HFFc6 (cell line): ENCODE data around the gene TCEA2. TPM values are rescaled to one million over a fixed set of nuclear protein-coding genes. Genes with fewer than 3 reads are reported as not detected.
A peak's percentile ranks its signal among the peaks of the same experiment; 100 is the strongest.

Experiments
- DNase-seq: peaks from one replicate; pipeline ENCODE4 v3.0.0-alpha.2; 2018
- H3K27ac Mint-ChIP-seq: 2 replicates; pipeline ENCODE4 v1.8.0; 2020; ENCODE audit warnings: mild to moderate bottlenecking, mixed read lengths
- H3K27me3 Mint-ChIP-seq: 2 replicates; pipeline ENCODE4 v1.8.0; 2021; ENCODE audit warnings: mild to moderate bottlenecking, moderate library complexity, mixed read lengths; ENCODE audit not compliant: insufficient read depth
- H3K36me3 Mint-ChIP-seq: 2 replicates; pipeline ENCODE4 v1.8.0; 2021; ENCODE audit warnings: low read depth, mixed read lengths
- H3K4me1 Mint-ChIP-seq: 2 replicates; pipeline ENCODE4 v1.8.0; 2020; ENCODE audit warnings: low read depth, mixed read lengths
- H3K4me3 Mint-ChIP-seq: 2 replicates; pipeline ENCODE4 v1.8.0; 2020; ENCODE audit warnings: mild to moderate bottlenecking, moderate library complexity, mixed read lengths
- H3K9me3 Mint-ChIP-seq: 2 replicates; pipeline ENCODE4 v1.8.0; 2020; ENCODE audit warnings: mild to moderate bottlenecking, mixed read lengths
- total RNA-seq, 6 experiments: library from RNA; stranded (reverse); fragmentation: NEBNext Ultra II Directional; extraction: Animal tissue kit (Norgen Biotek cat#: 25700); gene quantifications; 2 replicates in 1 of 6; 3 replicates in 5 of 6; pipeline ENCODE4 v1.2.3, GENCODE V29; 2021
- TF ChIP-seq, protein P1 (sequence below): fragments of 200-600 bp; sonication (generic); IDR thresholded peaks from 2 replicates; pipeline ENCODE4 v1.5.0; 2021; ENCODE audit warnings: antibody characterized with exemption, mild to moderate bottlenecking

Gene TCEA2
- total RNA-seq, 6 experiments from 2014 or later = 36.8 to 47.4 (median 41.5) TPM

DNA sequence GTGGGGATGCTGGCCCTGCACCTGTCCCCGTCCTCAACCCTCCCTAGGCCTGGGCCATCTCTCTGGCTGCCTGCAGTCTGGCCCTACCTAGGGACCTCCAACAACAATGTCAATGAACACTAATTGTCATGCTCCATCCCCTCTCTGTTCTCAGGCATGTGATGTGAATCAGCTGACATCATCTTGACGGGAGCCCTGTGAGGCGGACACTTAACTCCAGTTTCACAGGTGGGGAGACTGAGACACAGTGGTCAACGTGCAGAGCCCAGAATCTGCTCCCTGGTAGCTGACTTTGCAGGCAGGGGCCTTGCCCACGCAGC lies 762 bp upstream of the TCEA2 start:
- Mint-ChIP-seq H3K9me3 (no peaks in the 10 kb centered on the region), H3K27me3 (peaks cover 4% of the 10 kb centered on the region), H3K4me3 (peak overlapping the region; percentile 92), H3K4me1 (peaks cover 50% of the 10 kb centered on the region), H3K27ac (peak overlapping the region; percentile 80), H3K36me3 (no peaks in the 10 kb centered on the region)
- no peak for DNase-seq
- TF ChIP-seq, protein P1, sequence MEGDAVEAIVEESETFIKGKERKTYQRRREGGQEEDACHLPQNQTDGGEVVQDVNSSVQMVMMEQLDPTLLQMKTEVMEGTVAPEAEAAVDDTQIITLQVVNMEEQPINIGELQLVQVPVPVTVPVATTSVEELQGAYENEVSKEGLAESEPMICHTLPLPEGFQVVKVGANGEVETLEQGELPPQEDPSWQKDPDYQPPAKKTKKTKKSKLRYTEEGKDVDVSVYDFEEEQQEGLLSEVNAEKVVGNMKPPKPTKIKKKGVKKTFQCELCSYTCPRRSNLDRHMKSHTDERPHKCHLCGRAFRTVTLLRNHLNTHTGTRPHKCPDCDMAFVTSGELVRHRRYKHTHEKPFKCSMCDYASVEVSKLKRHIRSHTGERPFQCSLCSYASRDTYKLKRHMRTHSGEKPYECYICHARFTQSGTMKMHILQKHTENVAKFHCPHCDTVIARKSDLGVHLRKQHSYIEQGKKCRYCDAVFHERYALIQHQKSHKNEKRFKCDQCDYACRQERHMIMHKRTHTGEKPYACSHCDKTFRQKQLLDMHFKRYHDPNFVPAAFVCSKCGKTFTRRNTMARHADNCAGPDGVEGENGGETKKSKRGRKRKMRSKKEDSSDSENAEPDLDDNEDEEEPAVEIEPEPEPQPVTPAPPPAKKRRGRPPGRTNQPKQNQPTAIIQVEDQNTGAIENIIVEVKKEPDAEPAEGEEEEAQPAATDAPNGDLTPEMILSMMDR = no peak

DNA sequence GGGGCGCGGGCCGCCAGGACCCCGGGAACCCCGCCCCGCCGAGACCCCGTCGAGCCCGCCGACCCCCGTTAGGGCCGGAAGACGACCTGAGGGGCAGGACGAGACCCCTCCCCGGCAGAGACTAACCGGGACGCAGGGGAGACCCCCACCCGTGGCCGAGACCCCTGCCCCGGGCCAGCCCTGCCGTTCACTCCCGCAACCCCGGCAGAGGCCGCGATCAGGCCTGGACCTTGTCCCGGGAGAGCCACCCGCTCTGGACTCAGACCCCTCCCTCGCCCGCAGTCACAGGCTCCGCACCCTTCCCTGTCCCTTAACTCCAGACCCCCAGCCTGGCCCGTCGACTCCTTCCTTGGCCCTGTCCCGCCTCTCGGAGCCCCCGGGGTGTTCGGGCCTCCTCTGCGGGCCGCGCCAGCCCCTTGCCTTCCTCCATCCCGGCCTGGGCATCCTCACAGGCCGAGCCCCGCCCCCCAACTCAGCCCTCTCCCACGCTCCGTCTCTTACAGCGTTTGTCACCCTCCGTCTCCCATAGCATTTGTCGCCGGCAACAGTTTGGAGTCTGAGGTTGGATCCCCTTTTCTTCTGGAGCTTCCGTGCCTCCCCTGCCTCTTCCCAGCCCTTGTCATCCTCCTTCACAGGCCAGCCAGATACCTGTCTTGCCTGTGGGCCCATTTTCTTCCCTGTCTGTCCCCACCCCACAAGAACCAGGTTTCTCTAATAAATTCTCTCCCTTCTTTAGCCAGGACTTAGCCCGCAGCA lies 569 bp downstream of the TCEA2 start:
- Mint-ChIP-seq H3K4me3 (peak overlapping the region; percentile 92), H3K36me3 (no peaks in the 10 kb centered on the region), H3K27ac (peak overlapping the region; percentile 89), H3K4me1 (peaks cover 46% of the 10 kb centered on the region), H3K9me3 (no peaks in the 10 kb centered on the region), H3K27me3 (peaks cover 4% of the 10 kb centered on the region)
- TF ChIP-seq, protein P1 = no peak
- DNase-seq = no peak

DNA sequence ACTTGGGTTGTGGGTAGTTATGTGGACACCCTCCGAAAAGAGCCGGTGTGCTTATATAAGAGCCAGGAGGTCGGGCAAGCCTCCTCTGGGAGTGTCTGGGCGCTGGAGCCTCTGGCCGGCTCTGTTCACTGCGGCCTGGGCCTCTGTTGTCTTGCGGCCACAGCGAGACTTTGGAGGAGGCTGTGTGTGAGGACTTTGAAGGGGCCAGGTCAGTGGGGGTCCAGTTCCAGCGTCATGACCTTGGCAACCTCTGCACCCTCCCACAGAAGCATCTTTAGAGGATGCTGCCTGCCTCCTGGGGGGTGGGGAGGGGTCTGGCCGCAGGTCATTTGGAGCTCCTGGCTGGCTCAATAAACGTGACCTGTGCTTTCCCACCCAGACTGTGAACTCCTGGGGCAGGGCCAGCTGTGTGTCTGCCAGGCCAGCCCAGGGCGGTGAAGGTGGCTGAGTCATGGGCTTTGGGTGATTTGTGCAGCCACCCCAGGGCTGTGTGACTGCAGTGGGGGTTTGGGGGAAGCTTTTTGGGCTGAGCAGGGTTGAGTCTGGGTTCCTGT lies 1.2 kb downstream of the TCEA2 start:
- Mint-ChIP-seq H3K4me1 (peaks cover 44% of the 10 kb centered on the region), H3K27ac (peak overlapping the region; percentile 89), H3K4me3 (peak overlapping the region; percentile 92), H3K9me3 (no peaks in the 10 kb centered on the region), H3K36me3 (no peaks in the 10 kb centered on the region), H3K27me3 (peaks cover 4% of the 10 kb centered on the region)
- TF ChIP-seq, protein P1 = no peak
- peak; percentile 69 for DNase-seq

DNA sequence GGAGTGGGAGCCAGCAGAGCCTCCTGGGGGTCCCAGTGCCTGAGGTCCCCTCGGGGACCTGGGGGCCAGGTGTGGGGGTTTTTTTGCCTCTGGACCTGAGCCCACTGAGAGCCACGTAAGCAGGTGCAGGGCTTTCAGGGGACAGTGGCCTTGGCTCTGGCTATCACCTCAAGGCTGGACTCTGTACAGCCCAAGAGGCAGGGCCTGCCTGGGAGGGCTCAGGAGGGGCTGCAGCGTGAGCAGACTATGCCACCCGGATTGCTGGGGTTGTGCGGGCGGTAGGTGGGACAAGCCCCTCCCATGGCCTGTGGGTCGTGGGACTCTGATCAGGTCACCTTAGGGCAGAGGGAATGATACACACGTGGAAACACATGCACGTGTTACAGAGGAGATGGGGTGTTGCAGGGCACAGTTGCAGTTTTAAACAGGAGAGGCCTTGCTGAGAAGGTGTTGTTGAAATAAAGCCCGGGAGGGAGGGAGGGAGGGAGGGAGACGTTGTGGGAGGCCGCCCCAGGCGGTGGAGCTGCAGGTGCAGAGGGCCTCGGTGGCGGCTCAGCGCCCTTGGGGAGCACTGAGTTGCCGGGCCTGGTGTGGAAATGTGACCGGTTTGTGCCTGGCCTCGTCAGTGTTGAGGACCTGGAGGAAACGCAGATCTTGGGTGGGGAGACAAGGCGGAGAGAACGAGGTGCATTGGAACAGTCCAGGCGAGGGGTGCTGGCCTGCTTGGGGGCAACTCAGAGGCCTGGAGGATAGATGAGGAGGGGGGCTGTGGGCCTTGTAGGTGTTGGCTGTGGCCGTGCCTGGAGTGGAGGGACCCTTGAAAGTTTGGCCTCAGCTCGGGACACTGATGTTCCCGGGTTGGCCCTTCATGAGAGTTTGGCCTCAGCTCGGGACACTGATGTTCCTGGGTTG lies 2.3 kb downstream of the TCEA2 start:
- Mint-ChIP-seq H3K27ac (peak overlapping the region; percentile 81), H3K4me3 (peak overlapping the region; percentile 57; the same call in 1 of the 2 replicates), H3K36me3 (no peaks in the 10 kb centered on the region), H3K9me3 (no peaks in the 10 kb centered on the region), H3K4me1 (peaks cover 44% of the 10 kb centered on the region), H3K27me3 (peaks cover 1% of the 10 kb centered on the region)
- no peak for DNase-seq
- TF ChIP-seq, protein P1 = no peak

DNA sequence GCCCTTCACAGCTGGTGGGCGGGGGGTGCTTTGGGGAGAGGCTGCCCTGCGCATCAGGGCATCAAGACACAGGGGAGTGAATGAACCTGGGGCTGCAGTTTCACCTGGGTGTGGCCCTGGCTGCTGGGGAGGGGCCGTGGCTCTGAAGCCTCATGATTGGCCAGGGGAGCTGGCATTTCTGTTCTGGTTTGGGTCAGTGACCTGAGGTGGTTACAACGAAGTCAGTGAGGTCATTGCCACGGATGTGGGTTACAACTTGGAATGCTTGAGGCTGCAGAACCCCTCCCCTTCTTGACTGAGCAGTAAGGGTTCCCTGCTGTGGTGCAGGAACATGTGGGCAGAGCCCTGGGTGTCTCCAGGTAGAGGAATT lies 3.0 kb downstream of the TCEA2 start:
- peak; percentile 73 for DNase-seq
- TF ChIP-seq, protein P1 = no peak
- Mint-ChIP-seq H3K36me3 (no peaks in the 10 kb centered on the region), H3K9me3 (no peaks in the 10 kb centered on the region), H3K4me3 (peak overlapping the region; percentile 57), H3K4me1 (peaks cover 44% of the 10 kb centered on the region), H3K27ac (peak overlapping the region; percentile 81), H3K27me3 (peaks cover 1% of the 10 kb centered on the region)
